Right lung (tissue), 5 donors: ENCODE data around the gene PSKH1. TPM values are rescaled to one million over a fixed set of nuclear protein-coding genes. Genes with fewer than 3 reads are reported as not detected.
"Not testable (repeated sequence)": the region's sequence is repeated elsewhere in the genome, so short reads cannot be mapped to it uniquely, and the experiment has no call there.

ENCODE experiments used
- DNase-seq, 2 donors: peaks; one replicate each; pipeline ENCODE4 v3.0.0-alpha.2; 2013
- polyA plus RNA-seq, 5 donors: library from polyadenylated mRNA; unstranded; fragments of 120-200 nt; gene quantifications; one replicate each; pipeline versions ENCODE4 v1.2.1 to v1.2.3, GENCODE V29; 2013; ENCODE audit warnings: inconsistent platforms in 1 of 5, low replicate concordance in 1 of 5; ENCODE audit not compliant: insufficient read length in 5 of 5, insufficient read depth in 1 of 5

PSKH1 gene
- polyA plus RNA-seq, 5 donors: 21.5 to 33.5 (median 25.7) TPM

- no peak for DNase-seq
Observed at GRCh38 chr16:67953641-67954375, 60.8 kb downstream of the PSKH1 start.

GRCh38 chr16:67954421-67955196, 61.6 kb downstream of the PSKH1 start:
- DNase-seq: no peak

- no peak for DNase-seq
Observed at GRCh38 chr16:67957622-67958021, 64.6 kb downstream of the PSKH1 start.

- DNase-seq: no peak
Observed at GRCh38 chr16:67959536-67960329, 66.7 kb downstream of the PSKH1 start.

- DNase-seq: no peak
Observed at GRCh38 chr16:67961551-67961957, 68.5 kb downstream of the PSKH1 start.

- DNase-seq: no peak
Observed at GRCh38 chr16:67962135-67962534, 69.1 kb downstream of the PSKH1 start.

- DNase-seq: no peak
Observed at GRCh38 chr16:67963292-67963661, 70.2 kb downstream of the PSKH1 start.

GRCh38 chr16:67963662-67964321, 70.7 kb downstream of the PSKH1 start:
- DNase-seq: peak in 1 of 2 donors; percentile 47

GRCh38 chr16:67964477-67965131, 71.5 kb downstream of the PSKH1 start:
- DNase-seq: no peak

- DNase-seq: no peak
Observed at GRCh38 chr16:67965668-67966548, 72.9 kb downstream of the PSKH1 start.

- no peak for DNase-seq
Observed at GRCh38 chr16:67966549-67967182, 73.6 kb downstream of the PSKH1 start.

- no peak for DNase-seq
Observed at GRCh38 chr16:67967183-67967957, 74.3 kb downstream of the PSKH1 start.

GRCh38 chr16:67967958-67968399, 74.9 kb downstream of the PSKH1 start:
- peak in 1 of 2 donors; percentile 38 for DNase-seq

- peak; percentile 90 for DNase-seq
Observed at GRCh38 chr16:67968400-67969253, 75.6 kb downstream of the PSKH1 start, which contains the start of gene SLC12A4. Gene SLC12A4, minus strand, starts transcription at chr16:67968637. Its CDS starts 84 bp downstream, at chr16:67968553.

- no peak for DNase-seq
Observed at GRCh38 chr16:67969254-67970039, 76.4 kb downstream of the PSKH1 start.

GRCh38 chr16:67971111-67971510, 78.1 kb downstream of the PSKH1 start:
- DNase-seq: no peak

GRCh38 chr16:67972285-67972684, 79.2 kb downstream of the PSKH1 start:
- DNase-seq: not testable (repeated sequence)
